Measurements from ENCODE around the gene GPS1. TPM values are rescaled to one million over a fixed set of nuclear protein-coding genes. Genes with fewer than 3 reads are reported as not detected.

Gene GPS1
- total and polyA plus RNA-seq, 2 donors (not counting 1 experiment from before 2014, with no cell fraction given) = 80.5 to 124 TPM

- H3K9me3 Mint-ChIP-seq (ENCODE audit: insufficient read depth) = no peaks in the 10 kb centered on the region
- Histone ChIP-seq H2AFZ (ENCODE audit: insufficient read depth, low read depth, low read length, poor library complexity, severe bottlenecking) (no peak overlapping the region), H4K20me1 (ENCODE audit: control insufficient read depth, insufficient read depth, low read length, poor library complexity, severe bottlenecking) (peaks cover 7% of the 10 kb centered on the region), H3K27me3 (replicated peaks in 1 of 4; ENCODE audit: control extremely low read depth in 1 of 4, control insufficient read depth in 3 of 4, insufficient read depth in 4 of 4, low read length in 3 of 4) (no peaks in the 10 kb centered on the region), H3K36me3 (replicated peaks in 1 of 2; ENCODE audit: control extremely low read depth in 1 of 2, control insufficient read depth in 1 of 2, extremely low read depth in 1 of 2, insufficient read depth in 2 of 2, low read length in 1 of 2) (peaks cover 0 to 45% of the 10 kb centered on the region in 2 experiments), H3K9me3 (ENCODE audit: control extremely low read depth in 1 of 3, control insufficient read depth in 2 of 3, insufficient read depth in 1 of 3, low read length in 2 of 3) (no peaks in the 10 kb centered on the region), H3K4me3 (ENCODE audit: control extremely low read depth in 1 of 5, extremely low read depth in 1 of 5, insufficient read depth in 1 of 5, low read depth in 2 of 5, low read length in 4 of 5) (no peak overlapping the region), H3K4me1 (ENCODE audit: control insufficient read depth in 2 of 2, insufficient read depth in 2 of 2, low read length in 2 of 2) (peaks cover 7 to 15% of the 10 kb centered on the region in 2 donors), H3K27ac (ENCODE audit: low read length in 2 of 2) (no peak overlapping the region), H3K79me2 (ENCODE audit: control insufficient read depth, insufficient read depth, low read length) (no peaks in the 10 kb centered on the region), H3K9ac (ENCODE audit: low read length) (no peak overlapping the region), H3K4me2 (replicated peaks; ENCODE audit: low read depth, low read length, poor library complexity, severe bottlenecking) (no peak overlapping the region)
- intact Hi-C loops (cut with micrococcal nuclease) = no loop called here
- CTCF ChIA-PET = no interaction called here
- no peak for DNase-seq
- no peak for ATAC-seq (ENCODE audit: low read depth)
- 91% methylated on average over 16 of the region's 16 CpGs for WGBS (ENCODE audit: insufficient coverage)
- no peak overlapping the region for H3K4me3 Mint-ChIP-seq
- POLR2A ChIA-PET = interaction anchor here (0.7 kb wide), 1 partner anchor 835 kb away, joined by 3 read pairs; no protein-coding TSS in a partner anchor
- H3K27ac Mint-ChIP-seq = peak overlapping the region; percentile 32
- H3K27me3 Mint-ChIP-seq = no peaks in the 10 kb centered on the region
- peaks cover 8% of the 10 kb centered on the region for H3K4me1 Mint-ChIP-seq
- TF ChIP-seq EZH2 (IDR thresholded peaks at IDR 0.05; ENCODE audit: borderline replicate concordance, insufficient read depth, low read depth, low read length, poor library complexity, severe bottlenecking) = no peak
- TF ChIP-seq, protein P1, sequence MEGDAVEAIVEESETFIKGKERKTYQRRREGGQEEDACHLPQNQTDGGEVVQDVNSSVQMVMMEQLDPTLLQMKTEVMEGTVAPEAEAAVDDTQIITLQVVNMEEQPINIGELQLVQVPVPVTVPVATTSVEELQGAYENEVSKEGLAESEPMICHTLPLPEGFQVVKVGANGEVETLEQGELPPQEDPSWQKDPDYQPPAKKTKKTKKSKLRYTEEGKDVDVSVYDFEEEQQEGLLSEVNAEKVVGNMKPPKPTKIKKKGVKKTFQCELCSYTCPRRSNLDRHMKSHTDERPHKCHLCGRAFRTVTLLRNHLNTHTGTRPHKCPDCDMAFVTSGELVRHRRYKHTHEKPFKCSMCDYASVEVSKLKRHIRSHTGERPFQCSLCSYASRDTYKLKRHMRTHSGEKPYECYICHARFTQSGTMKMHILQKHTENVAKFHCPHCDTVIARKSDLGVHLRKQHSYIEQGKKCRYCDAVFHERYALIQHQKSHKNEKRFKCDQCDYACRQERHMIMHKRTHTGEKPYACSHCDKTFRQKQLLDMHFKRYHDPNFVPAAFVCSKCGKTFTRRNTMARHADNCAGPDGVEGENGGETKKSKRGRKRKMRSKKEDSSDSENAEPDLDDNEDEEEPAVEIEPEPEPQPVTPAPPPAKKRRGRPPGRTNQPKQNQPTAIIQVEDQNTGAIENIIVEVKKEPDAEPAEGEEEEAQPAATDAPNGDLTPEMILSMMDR (IDR thresholded peaks at IDR 0.05) = no peak
Measured at GRCh38 chr17:82060001-82060380, 8.3 kb downstream of the GPS1 start.

- Mint-ChIP-seq H3K9me3 (ENCODE audit: insufficient read depth) (no peaks in the 10 kb centered on the region), H3K4me1 (peaks cover 8% of the 10 kb centered on the region), H3K27ac (no peak overlapping the region), H3K27me3 (no peaks in the 10 kb centered on the region), H3K4me3 (no peak overlapping the region)
- intact Hi-C loops (cut with micrococcal nuclease) = no loop called here
- Histone ChIP-seq H3K4me2 (replicated peaks; ENCODE audit: low read depth, low read length, poor library complexity, severe bottlenecking) (no peak overlapping the region), H3K4me1 (ENCODE audit: control insufficient read depth in 2 of 2, insufficient read depth in 2 of 2, low read length in 2 of 2) (peaks cover 8 to 17% of the 10 kb centered on the region in 2 donors), H3K27me3 (replicated peaks in 1 of 4; ENCODE audit: control extremely low read depth in 1 of 4, control insufficient read depth in 3 of 4, insufficient read depth in 4 of 4, low read length in 3 of 4) (no peaks in the 10 kb centered on the region), H3K9me3 (ENCODE audit: control extremely low read depth in 1 of 3, control insufficient read depth in 2 of 3, insufficient read depth in 1 of 3, low read length in 2 of 3) (no peaks in the 10 kb centered on the region), H3K27ac (ENCODE audit: low read length in 2 of 2) (no peak overlapping the region), H4K20me1 (ENCODE audit: control insufficient read depth, insufficient read depth, low read length, poor library complexity, severe bottlenecking) (peaks cover 8% of the 10 kb centered on the region), H3K9ac (ENCODE audit: low read length) (no peak overlapping the region), H3K36me3 (replicated peaks in 1 of 2; ENCODE audit: control extremely low read depth in 1 of 2, control insufficient read depth in 1 of 2, extremely low read depth in 1 of 2, insufficient read depth in 2 of 2, low read length in 1 of 2) (peaks cover 0 to 41% of the 10 kb centered on the region in 2 experiments), H3K79me2 (ENCODE audit: control insufficient read depth, insufficient read depth, low read length) (no peaks in the 10 kb centered on the region), H2AFZ (ENCODE audit: insufficient read depth, low read depth, low read length, poor library complexity, severe bottlenecking) (no peak overlapping the region), H3K4me3 (ENCODE audit: control extremely low read depth in 1 of 5, extremely low read depth in 1 of 5, insufficient read depth in 1 of 5, low read depth in 2 of 5, low read length in 4 of 5) (no peak overlapping the region)
- ChIA-PET CTCF (no interaction called here), POLR2A (no interaction called here)
- ATAC-seq (ENCODE audit: low read depth) (no peak), DNase-seq (no peak)
- no peak for TF ChIP-seq EZH2 (IDR thresholded peaks at IDR 0.05; ENCODE audit: borderline replicate concordance, insufficient read depth, low read depth, low read length, poor library complexity, severe bottlenecking)
- TF ChIP-seq, protein P1 (IDR thresholded peaks at IDR 0.05) = no peak
- WGBS (ENCODE audit: insufficient coverage) = 94% methylated on average over 14 of the region's 14 CpGs
Measured at GRCh38 chr17:82060614-82061013, 8.9 kb downstream of the GPS1 start.
